CD4-positive, alpha-beta T cell treated with Interferon alpha-2 for 1 hour (primary cell): ENCODE data around the gene PARN.
"Not testable (repeated sequence)": the region's sequence is repeated elsewhere in the genome, so short reads cannot be mapped to it uniquely, and the experiment has no call there.

Source experiments
- DNase-seq, 2 donors: peaks; one replicate each; pipeline ENCODE4 v3.0.0-alpha.2; 2020 to 2022

Gene PARN

DNA sequence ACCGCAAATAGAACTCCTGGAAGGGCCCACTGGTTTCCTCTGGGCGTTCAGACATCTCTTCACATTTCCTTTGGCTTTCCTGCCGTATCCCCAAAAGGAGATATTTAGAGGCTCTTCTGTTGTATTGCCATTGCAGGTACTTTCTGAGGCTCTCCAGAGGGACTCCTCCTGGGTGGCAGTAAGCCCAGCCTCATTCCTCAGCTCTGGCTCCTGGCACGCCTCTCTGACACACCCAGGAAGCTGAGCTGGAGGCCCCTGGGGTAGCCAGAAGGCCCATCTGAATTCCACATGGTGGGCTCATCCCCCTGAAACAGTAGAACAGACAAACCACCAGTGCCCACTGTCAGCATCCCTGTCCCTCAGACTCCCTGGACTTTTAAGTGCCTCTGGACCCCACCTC lies 206.7 kb downstream of the PARN start:
- DNase-seq = no peak

DNA sequence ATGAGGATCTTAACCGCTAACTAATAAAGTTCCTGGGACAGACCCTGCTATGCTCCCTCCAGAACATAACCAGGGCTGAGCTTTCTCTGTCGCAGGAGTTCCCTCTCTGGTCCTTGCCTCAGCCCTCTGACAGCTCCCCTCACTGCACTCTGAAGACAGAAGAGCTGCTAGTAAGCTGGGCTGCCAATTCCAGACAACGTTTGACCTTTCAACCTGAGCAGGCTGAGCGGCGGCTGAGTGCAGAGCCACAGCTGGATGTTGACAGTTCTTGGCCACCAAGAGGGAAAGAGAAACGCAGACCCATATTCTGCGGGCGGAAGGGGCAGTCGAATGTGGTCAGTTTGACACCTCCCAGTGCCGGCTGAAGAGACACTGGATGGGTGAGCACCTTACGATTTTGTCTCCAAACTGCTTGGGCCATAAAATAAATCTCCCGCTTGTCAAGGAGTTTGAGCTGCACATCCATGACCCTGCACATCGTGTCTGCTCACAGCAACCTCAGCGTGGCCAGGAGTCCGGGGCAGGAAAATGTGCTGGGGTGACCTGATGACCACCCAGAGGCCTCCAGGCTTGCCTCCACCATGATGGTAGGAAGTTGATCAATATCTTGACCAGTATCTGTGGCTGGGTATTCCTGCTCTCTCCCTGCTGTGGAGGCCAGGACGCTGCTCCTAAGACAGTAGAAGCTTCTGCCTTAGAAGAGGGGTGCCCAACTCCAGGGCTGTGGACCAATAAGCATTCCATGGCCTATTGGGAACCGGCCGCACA lies 209.2 kb downstream of the PARN start:
- no peak for DNase-seq

DNA sequence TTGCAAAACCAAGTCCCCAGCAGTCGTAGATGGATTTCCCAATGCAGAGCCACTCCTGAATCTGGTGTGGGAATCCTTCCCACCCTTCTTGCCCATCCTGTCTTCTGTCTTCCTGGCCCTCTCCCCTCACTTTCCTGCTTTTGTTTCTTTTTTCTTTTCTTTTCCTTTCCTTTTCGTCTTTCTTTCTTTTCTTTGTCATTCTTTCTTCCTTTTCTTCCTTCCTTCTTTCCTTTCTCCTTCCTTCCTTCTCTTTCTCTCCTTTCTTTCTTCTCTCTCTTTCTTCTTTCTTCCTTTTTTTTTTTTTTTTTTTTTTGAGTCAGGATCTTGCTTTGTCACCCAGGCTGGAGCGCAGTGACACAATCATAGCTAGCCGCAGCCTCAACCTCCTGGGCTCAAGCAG lies 209.8 kb downstream of the PARN start:
- not testable (repeated sequence) for DNase-seq

DNA sequence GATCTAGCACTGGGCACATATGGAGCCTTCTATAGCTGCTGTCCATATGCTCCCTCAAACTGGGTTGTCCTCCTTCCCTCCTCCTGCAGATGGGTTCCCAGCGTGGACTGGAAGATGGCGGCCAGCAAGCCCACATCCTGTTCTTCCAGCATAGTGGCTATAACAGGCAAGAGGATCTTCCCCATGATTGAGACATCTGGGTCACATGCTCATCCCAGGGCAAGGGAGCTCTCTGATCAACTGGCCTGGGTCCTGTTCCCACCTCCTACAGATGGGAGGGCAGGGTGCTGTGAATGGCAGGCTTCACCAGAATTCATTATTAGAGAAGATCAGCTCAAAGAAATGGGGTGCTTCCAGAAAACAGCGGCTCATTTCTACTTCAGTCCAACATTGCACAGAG lies 210.2 kb downstream of the PARN start:
- no peak for DNase-seq

DNA sequence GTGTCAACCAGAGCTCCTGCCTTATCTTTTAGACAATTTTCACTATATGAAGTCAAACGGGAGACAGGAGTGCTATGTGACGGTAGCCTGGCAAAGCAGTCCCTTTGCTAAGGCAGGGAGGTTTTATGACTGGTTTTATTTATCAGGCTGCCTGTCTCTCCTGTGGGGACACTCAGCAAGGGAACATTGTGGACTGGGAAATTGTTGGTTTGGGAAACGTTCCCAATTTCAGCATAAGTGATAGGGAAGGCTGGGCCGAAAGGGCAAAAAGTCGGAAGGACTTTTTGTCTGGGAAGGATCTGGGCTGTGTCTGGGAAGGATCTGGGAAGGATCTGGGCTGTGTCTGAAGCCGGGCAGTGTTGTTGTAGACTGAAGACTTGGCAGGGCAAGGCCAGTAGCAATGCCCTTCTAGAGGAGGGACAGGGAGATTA lies 211.2 kb downstream of the PARN start:
- DNase-seq = no peak

DNA sequence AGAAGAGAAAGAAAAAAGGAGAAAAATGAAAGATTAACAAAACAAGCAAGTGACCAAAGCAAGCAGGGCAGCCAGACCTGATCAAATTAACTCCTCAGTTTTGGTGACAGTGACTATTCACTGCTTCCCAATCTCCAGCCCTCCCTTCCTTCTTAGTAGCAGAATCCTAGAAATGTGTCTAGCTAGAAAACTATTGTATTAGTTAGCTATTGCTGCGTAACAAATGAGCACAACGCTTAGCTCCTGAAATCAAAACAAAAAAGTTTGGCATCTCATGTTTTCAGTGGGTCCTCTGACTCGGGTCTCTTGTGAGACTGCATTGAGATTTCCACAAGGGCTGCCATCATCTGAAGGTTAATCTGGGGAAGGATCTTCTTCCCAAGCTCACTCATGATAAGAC lies 213.9 kb downstream of the PARN start:
- no peak for DNase-seq

DNA sequence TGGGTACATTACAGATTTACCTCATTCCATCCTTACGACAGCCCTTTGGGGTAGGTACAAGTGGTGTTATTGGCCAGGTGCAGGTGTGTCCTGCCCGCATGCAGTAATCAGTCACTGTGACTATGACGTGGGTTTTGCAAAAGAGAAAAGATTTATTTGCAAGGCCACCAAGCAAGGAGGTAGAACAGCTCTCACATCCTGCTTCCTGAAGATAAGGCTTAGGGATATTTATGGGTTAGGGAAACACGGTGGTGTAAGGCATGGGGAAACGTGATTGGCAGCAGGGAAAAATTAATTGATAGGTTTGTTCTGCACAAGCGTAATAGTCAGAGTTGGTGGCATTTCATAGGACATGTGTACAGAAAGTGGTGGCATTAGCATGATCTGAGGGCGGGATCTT lies 214.8 kb downstream of the PARN start:
- no peak for DNase-seq

DNA sequence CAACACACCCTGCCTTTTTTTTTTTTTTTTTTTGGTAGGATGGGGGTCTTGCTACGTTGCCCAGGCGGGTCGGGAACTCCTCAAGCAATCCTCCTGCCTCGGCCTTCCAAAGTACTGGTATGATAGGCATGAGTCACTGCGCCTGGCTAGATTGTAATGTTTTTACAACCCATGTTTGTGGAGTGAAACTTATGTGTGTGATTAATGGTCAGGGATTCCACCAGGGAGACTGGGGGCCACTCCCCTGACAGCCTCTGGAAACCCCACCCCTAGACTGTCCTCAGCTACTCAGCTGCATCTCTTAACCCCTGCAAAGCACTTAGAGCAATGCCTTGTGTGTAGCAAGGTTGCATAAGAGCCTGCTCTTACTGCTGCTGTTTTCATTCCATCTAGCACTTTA lies 220.5 kb downstream of the PARN start:
- no peak for DNase-seq

DNA sequence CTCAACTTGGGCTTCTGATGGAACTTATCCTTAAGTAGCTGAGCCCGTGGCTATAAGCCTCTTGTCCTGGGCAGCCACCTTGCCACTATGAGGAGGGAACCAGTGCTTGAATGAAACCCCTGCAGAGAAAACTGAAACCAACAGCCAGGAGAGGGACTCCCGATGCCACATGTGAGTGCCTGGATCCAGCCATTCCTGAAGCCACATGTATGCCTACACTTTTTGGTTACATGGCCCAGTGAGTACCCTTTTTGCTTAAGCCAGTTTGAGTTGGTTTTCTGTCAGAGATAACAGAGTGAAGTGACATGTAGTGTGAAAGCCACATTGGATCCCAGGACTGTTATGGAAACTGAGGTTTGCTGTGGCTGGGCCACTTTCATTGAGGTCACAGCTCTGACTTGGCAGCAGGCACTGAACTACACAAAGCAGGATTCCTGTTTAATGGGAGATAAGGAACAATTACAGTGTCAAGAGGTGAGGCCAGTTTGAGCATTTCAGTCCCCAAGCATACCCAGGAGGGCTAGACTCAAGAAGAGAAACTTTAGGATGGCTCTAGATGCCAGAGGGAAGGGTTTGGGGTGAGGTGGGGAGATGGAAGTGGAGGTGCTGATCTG lies 222.2 kb downstream of the PARN start:
- DNase-seq = no peak

DNA sequence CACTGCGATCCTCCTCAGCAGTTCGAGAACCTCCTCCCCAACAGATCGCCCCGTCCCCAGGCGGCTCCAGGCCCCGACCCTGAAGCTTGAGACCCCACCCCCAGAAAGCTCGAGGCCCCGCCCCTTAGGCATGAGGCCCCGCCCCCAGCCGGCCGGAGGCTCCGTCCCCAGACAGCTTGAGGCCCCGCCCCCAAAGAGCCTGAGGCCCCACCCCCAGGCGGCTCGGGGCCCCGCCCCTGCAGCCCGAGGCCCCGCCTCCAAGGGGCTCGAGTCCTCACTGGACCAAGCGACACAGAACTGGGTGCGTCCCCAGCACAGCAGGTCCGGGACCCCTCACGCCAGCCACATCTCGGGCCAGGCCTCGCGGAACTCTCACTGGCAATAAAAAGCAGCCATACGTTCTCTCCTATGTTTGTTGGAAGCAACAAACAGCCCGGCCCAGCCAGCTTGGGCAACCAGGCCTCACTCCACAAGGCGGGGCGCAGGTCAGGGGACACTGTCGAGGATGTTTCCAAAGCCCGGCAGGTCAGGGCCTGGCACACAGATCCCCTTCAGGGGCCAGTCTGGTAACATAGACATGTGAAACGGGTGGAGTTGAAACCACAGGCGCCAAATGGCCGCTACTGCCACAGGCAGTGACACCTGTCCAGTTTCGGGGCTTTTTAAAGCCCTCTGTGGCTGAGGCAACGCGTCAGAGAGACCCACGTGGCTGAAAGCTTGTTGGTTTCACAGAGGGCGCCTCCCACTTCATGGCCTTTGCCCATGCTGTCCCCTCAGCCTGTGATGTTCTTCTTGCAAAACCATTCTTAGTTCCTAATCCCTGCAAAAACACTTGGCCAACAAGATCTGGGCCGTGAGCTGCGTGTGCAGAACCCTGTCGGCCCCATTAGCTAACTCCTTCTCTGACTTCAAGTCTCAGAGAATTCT lies 224.2 kb downstream of the PARN start:
- DNase-seq = peak in 1 of 2 donors; percentile 2

DNA sequence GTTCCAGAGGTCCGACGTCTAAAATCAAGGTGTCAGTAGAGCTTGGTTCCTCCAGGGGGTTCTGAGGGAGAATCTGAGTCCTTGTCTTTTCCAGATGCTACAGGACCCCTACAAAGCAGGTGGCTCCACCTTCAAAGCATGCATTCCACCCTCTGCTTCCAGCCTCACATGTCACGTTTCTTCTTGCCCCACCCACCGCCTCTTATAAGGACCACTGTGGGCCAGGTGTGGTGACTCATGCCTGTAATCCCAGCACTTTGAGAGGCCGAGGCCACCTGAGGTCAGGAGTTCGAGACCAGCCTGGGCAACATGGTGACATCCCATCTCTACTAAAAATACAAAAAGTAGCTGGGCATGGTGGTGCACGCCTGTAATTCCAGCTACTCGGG lies 227.1 kb downstream of the PARN start:
- DNase-seq = not testable (repeated sequence)

DNA sequence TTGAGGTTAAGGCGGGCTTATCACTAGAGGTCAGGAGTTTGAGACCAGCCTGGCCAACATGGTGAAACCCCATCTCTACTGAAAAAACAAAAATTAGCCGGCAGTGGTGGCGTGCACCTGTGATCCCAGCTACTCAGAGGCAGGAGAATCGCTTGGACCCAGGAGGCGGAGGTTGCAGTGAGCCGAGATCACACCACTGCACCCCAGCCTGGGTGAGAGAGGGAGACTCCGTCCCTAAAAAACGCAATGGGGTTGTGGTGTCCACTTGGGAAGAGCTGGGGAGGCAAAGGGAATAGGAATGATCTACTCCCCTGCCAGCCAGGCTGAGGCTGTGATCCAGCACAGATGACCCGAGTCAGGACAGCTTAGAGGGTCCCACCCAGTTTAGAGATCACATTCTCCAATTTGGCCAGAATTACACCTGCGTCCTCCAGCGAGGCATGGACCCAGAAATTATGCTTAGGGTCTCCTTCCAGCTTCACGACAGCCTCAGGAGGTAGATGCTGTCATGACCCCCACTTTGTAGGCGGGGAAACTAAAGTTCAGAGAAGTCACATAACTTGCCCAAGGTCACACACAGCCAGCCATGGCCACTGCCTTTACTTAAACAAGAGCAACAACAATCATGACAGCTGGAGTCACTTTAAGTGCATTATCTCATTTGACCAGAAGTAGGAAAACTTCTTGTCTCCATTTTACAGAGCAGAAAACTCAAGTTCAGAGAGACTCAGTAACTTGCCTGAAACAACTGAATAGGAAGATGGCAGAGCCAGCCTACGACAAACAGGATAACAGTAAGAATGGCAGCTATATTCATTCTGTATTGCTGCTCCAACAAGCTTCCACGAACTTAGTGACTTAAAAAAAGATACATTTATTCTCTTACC lies 227.7 kb downstream of the PARN start:
- DNase-seq = not testable (repeated sequence)

DNA sequence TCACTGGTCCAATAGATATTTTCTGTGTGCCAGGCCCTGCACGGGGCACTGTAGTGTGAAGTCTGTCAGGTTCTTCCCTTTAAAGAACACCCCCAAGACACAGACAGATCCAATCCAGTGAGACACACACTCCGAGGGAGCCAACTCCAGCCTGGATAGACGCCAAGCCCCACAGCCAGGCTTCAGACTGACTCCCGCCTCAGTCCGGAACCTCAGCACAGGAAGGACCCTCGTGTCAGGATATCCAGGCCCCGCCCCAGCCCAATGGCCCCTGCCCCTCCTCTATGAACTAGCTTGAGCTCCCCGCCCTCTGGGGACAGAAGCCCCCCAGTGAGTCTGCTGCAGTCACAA lies 228.4 kb downstream of the PARN start:
- not testable (repeated sequence) for DNase-seq

DNA sequence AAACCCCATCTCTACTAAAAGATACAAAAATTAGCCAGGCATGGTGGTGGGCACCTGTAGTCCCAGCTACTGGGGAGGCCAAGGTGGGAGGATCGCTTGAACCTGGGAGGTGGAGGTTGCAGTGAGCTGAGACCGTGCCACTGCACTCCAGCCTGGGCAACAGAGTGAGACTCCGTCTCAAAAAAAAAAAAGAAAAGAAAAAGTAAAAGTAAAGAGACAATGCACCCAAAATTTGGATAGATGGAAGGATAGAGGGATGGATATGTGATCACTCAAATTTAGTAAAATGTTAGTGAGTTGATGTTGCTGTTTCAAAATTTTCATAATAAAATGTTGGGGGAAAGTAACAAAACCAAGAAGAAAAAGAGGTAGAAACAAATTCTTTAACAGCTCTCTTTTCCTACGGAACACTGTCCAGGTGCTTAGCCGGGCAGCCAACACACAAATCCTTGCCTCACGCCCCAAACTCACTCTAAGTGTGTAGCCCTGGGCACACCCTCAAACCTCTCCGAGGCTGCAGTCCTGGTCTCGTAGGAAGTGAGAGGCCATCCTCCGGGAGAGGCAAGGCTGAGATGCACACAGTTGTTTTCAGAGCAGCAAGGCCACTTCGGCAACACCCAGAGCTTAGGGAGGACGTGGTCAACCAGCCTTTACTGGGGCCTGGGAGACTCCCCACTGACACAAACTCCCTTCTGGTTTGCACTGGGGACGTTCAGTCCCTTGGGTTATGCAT lies 228.9 kb downstream of the PARN start:
- not testable (repeated sequence) for DNase-seq

DNA sequence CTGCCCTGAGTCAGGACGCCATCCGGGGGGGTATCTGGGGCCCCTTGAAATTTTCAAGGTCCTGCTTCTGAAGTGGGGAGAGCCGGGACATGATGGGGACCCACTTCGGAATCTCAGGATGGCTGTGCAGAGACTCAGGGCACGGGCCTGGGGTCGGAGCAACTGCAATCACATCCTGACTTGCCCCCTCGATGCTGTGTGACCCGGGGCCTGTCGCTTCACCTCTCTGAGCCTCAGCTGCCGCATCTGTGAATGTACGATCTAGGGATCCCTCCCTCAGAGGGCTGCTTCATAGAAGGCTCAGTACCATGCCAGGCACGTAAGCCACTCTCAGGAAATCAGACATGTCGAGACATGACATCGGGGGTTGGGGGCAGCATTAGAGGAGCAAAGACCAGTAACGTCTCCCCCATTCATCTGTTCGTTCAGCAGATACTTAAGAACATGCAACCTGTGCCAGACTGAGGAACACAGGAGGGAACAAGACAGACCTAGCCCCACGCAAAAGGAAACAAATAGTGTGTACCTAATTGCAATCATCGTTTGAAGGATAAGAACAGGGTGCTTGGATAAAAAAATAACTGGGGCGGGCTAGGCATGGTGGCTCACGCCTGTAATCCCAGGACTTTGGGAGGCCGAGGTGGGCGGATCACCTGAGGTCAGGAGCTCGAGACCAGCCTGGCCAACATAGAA lies 229.6 kb downstream of the PARN start:
- no peak for DNase-seq

DNA sequence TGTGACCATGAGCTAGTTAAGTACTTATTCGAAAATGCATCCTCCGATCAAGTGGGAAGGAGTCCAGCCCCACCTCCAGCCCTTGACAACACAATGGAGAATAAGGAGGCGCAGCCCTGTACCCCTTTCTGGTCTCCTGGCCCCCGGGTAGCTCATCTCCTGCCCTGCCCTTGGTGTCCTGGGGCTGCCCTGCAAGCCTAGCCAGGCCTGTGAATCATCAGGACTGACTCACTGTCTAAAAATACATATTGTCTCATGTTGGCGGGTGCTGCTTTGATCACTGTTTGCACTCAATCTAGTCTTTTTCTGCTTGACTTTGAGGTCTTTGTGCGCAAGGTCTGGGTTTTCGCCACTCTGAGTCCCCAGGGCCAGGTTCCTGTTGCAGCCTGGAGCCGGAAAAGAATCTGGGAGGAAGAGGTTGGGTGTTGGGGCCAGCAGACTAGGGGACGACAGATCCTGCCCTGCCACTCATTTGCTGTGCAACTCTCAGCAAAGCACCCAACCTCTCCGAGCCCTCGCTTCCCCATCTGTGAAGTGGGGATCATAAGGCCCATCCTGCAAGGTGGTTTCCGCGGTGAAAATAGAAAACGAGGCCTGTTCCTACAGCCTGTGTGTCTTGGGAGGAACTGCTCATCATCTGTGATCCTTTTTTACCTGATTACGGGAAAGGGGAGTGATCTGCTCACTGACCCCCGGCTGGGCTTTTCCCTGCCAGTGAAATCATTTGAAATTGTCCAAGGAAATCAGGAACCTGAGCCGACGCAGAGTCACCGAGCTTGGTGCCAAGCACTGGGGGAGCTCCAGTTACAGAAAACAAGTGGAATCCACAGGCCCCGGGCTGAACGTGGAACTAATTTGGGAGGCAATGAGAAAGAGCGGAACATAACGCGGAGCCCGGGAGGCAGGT lies 230.4 kb downstream of the PARN start:
- DNase-seq = no peak

DNA sequence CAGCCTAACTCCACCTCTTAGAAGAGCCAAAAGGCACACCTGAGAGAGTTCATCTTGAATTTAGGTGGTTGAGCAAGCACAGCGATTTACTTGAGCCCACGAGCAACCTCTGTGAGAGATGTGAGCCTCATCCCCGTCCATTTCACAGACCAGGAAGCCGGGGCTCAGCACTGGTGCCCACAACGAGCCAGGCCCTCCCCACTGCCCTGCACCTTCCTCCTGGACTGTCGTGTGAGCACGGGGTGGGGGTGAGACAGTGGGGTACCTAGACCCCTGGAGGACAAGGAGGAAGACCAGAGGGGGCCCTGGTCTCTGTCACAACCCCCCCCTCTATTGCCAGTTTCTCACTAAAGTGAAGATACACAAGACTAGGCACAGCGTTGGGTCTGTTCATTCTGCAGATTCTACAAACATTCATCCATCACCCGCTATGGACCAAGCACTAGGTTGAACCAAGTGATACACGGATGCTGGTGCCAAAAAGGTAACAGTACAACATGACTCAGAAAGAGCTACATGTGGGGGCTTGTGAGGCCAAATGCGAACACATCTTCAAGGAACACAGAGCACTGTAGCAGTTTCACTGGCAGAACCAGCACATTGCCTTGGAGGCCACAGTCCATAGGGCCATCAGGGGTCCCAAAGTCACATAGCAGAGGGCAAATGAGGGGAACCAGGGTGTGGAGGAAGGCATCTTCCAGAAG lies 231.9 kb downstream of the PARN start:
- no peak for DNase-seq

DNA sequence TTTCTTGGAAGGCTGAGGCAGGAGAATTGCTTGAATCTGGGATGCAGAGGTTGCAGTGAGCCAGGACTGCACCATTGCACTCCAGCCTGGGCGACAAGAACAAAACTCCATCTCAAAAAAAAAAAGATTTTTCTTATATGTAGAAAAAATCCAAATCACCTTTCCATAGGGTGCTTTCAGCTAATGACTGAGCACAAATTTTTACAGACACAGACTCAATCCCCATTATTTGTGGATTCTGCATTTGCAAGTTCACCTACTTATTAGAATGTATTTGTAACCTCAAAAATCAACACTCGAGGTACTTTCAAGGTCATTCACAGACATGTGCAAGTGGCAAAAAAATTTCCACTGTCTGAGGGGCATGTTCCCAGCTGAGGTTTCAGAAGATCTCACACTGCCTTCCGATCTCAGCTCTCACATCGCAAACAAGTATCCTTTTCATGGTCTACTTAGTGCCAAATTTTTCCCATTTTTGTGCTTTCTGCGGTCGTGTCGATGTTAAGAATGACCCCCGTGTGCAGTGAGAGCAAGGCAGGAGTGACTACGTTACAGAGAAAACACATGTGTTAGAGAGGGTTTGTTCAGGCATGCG lies 234.3 kb downstream of the PARN start:
- not testable (repeated sequence) for DNase-seq

DNA sequence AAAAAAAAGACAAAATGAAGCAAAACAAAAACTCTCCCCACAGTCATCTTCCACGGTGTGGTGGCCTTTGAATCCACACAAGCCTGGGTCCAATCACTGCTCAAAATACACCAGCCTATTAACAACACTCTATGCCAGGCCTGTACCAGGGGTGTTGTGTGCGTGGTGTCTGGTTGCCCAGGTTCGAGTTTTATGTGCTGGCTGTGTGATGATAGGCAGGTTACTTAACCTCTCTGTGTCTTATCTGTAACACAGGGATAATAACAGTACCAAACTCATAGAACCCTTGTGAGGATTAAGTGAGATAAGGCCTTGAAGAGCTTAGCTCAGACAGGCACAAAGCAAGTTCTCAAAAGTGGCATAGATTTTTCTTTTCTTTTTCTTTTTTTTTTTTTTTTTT lies 235.2 kb downstream of the PARN start:
- no peak for DNase-seq
